Measurements from ENCODE around the gene FES. TPM values are rescaled to one million over a fixed set of nuclear protein-coding genes. Genes with fewer than 3 reads are reported as not detected.

Gene FES
- total RNA-seq, 1 donor from 2014 or later: 2.5 TPM

DNA sequence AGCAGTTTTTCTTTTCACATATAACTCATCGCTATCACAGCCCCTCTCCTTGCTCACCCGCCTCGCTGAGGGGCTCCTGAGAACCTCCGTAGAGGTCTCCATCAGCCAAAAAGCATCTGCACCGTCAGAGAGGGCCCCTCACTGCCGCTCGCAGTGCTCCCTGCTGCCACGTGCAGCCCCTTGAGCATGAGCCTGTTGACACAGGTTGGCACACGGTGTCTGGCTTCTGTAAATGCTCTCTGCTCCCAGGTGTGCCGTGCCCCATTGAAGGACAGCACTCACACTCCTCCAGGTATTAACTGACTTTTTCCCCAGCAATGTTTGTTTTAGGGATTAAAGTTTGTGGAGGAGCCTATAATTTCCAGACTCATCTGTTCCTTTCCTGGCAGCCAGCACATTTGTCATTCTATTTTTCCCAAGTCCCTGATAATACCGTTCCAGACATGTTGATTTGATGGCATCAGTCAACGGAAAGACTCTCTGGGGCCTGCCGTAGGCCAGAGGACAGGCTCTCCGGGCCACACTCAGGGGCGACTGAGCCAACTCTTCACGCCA is 18.1 kb upstream of the FES start:
- no peaks in the 10 kb centered on the region for H3K9me3 Mint-ChIP-seq (ENCODE audit: unreplicated experiment)
- H3K27me3 Mint-ChIP-seq (ENCODE audit: unreplicated experiment): no peaks in the 10 kb centered on the region
- peaks cover 52% of the 10 kb centered on the region for H3K4me1 Mint-ChIP-seq (ENCODE audit: unreplicated experiment)
- DNase-seq (ENCODE audit: extremely low spot score, unreplicated experiment): no peak
- TF ChIP-seq, protein P1, sequence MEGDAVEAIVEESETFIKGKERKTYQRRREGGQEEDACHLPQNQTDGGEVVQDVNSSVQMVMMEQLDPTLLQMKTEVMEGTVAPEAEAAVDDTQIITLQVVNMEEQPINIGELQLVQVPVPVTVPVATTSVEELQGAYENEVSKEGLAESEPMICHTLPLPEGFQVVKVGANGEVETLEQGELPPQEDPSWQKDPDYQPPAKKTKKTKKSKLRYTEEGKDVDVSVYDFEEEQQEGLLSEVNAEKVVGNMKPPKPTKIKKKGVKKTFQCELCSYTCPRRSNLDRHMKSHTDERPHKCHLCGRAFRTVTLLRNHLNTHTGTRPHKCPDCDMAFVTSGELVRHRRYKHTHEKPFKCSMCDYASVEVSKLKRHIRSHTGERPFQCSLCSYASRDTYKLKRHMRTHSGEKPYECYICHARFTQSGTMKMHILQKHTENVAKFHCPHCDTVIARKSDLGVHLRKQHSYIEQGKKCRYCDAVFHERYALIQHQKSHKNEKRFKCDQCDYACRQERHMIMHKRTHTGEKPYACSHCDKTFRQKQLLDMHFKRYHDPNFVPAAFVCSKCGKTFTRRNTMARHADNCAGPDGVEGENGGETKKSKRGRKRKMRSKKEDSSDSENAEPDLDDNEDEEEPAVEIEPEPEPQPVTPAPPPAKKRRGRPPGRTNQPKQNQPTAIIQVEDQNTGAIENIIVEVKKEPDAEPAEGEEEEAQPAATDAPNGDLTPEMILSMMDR (IDR thresholded peaks at IDR 0.05): no peak
- no peak overlapping the region for H3K4me3 Mint-ChIP-seq (ENCODE audit: unreplicated experiment)
- no peak overlapping the region for H3K27ac Mint-ChIP-seq (ENCODE audit: unreplicated experiment)
- H3K36me3 Mint-ChIP-seq (ENCODE audit: unreplicated experiment): no peaks in the 10 kb centered on the region

DNA sequence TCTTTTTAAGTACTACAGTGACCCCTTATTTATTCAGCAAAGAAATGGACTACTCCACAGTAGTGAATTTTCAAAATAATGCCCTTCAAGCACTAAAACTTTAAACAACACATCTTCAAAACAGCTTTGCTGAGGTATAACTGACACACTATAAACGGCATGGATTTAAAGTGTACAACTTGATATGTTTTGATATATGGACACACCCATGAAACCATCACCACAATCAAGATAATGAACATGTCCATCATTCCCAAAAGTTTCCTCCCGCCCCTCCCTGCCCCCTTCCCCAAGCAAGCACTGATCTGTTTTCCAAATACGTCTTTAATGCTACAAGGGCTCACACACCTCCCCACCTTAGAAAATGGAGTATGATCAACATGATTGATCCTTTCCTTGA is 17.5 kb upstream of the FES start:
- H3K27me3 Mint-ChIP-seq (ENCODE audit: unreplicated experiment): no peaks in the 10 kb centered on the region

DNA sequence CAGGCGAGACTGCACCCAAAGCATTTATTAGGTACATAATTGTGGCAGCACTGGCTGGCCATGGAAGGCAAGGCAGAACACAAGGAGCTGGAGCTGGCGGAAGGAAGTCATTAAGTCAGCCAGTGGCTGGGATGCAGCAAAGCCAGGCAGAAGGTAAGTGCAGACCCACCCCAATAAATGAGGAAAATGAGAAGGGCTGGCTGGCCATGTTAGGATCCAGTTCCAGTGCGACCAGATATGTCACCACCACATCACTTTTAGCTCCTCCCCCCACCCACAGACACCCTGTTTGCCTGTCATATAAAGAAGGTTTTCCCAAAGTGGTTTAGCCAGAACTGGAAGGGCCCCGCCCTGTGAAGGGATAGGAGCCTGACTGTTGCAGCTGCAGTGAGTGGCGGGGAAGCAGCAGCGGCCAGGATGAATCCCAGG is 16.0 kb upstream of the FES start, which contains the start of gene FURIN:
TSS of gene FURIN (plus strand) at position 328 of the 429 bp plus-strand sequence. CDS start 7,153 bp downstream, outside the sequence.
- TF ChIP-seq, protein P1 (IDR thresholded peaks at IDR 0.05): no peak
- DNase-seq (ENCODE audit: extremely low spot score, unreplicated experiment): no peak
- Mint-ChIP-seq H3K4me3 (ENCODE audit: unreplicated experiment) (peak within 1 kb of the TSS; percentile 82), H3K36me3 (ENCODE audit: unreplicated experiment) (no peaks in the 10 kb centered on the region), H3K27me3 (ENCODE audit: unreplicated experiment) (no peaks in the 10 kb centered on the region), H3K4me1 (ENCODE audit: unreplicated experiment) (peaks cover 60% of the 10 kb centered on the region), H3K9me3 (ENCODE audit: unreplicated experiment) (no peaks in the 10 kb centered on the region), H3K27ac (ENCODE audit: unreplicated experiment) (peak within 1 kb of the TSS; percentile 96)

More for the DNA sequence above, 17.5 kb upstream of the FES start:
- H3K27ac Mint-ChIP-seq (ENCODE audit: unreplicated experiment): no peak overlapping the region
- TF ChIP-seq, protein P1 (IDR thresholded peaks at IDR 0.05): no peak
- no peaks in the 10 kb centered on the region for H3K9me3 Mint-ChIP-seq (ENCODE audit: unreplicated experiment)
- H3K4me1 Mint-ChIP-seq (ENCODE audit: unreplicated experiment): peaks cover 52% of the 10 kb centered on the region
- no peaks in the 10 kb centered on the region for H3K36me3 Mint-ChIP-seq (ENCODE audit: unreplicated experiment)
- H3K4me3 Mint-ChIP-seq (ENCODE audit: unreplicated experiment): no peak overlapping the region
- no peak for DNase-seq (ENCODE audit: extremely low spot score, unreplicated experiment)

DNA sequence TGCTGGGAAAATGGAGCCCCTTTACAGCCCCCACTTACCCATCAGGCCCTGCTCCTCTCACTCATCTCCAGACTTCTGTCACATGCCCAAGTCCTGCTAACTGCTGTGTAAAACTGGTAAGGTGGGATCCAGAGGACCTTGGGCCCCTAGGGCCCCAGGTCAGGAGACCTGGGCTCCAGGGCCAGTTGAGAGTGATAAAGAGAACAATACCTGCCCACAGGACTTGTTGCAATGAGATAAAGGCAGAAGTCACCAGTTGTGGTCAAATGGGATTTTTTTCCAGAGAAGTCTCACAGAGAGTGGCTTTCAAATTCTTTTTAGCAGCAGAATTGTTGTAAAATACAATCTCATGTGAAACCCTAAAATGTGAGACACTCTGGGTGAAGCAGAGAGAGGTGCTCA is 15.2 kb upstream of the FES start:
- Mint-ChIP-seq H3K27me3 (ENCODE audit: unreplicated experiment) (no peaks in the 10 kb centered on the region), H3K36me3 (ENCODE audit: unreplicated experiment) (no peaks in the 10 kb centered on the region), H3K27ac (ENCODE audit: unreplicated experiment) (peak overlapping the region; percentile 96), H3K9me3 (ENCODE audit: unreplicated experiment) (no peaks in the 10 kb centered on the region), H3K4me1 (ENCODE audit: unreplicated experiment) (peaks cover 61% of the 10 kb centered on the region), H3K4me3 (ENCODE audit: unreplicated experiment) (no peak overlapping the region)
- TF ChIP-seq, protein P1 (IDR thresholded peaks at IDR 0.05): no peak
- no peak for DNase-seq (ENCODE audit: extremely low spot score, unreplicated experiment)

DNA sequence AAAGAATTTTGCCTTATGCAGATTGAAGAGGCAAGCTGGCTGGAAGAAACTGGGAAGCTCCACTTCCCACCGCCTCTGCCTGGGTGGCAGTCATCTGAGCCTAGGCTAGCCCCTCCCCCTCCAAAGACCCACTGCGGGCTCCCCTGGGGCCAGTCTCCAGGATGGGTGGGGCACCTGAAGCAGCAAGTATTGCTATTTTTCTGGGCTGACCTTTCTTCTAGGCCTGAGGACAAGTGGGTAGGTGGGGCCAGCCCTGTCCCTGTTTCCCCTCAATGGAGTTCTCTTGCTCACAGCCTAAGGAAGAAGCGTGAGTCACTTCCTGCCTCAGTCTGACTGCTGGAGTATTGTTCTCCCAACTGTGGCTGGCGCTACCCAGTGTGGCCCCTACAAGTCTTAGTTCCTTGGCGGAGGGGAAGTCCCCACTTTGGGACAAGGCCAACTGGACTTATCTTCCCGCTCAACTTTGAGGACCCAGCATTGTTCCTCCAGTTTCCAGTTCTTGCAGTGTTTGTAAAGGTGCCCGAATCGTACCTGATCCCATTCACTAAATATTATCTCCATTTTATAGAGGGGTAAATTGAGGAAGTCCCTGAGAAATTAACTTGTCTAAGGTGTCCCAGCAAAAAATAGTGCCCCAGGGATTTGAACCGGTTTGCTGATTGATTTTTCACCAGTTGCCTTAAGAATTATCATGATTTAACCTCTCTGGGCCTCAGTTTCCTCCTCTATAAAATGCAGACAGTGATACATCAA is 14.5 kb upstream of the FES start:
- Mint-ChIP-seq H3K4me3 (ENCODE audit: unreplicated experiment) (peak overlapping the region; percentile 82), H3K9me3 (ENCODE audit: unreplicated experiment) (no peaks in the 10 kb centered on the region), H3K36me3 (ENCODE audit: unreplicated experiment) (no peaks in the 10 kb centered on the region), H3K27me3 (ENCODE audit: unreplicated experiment) (no peaks in the 10 kb centered on the region), H3K4me1 (ENCODE audit: unreplicated experiment) (peaks cover 66% of the 10 kb centered on the region), H3K27ac (ENCODE audit: unreplicated experiment) (peak overlapping the region; percentile 96)
- peak; percentile 95 for DNase-seq (ENCODE audit: extremely low spot score, unreplicated experiment)
- TF ChIP-seq, protein P1 (IDR thresholded peaks at IDR 0.05): no peak

Measured in osteocyte (in vitro differentiated cells).